ENCODE data around the gene RNF40. TPM values are rescaled to one million over a fixed set of nuclear protein-coding genes. Genes with fewer than 3 reads are reported as not detected.

The RNF40 gene
- total RNA-seq, 8 experiments from 2014 or later, result 65.9 to 124 (median 90.3) TPM

DNA sequence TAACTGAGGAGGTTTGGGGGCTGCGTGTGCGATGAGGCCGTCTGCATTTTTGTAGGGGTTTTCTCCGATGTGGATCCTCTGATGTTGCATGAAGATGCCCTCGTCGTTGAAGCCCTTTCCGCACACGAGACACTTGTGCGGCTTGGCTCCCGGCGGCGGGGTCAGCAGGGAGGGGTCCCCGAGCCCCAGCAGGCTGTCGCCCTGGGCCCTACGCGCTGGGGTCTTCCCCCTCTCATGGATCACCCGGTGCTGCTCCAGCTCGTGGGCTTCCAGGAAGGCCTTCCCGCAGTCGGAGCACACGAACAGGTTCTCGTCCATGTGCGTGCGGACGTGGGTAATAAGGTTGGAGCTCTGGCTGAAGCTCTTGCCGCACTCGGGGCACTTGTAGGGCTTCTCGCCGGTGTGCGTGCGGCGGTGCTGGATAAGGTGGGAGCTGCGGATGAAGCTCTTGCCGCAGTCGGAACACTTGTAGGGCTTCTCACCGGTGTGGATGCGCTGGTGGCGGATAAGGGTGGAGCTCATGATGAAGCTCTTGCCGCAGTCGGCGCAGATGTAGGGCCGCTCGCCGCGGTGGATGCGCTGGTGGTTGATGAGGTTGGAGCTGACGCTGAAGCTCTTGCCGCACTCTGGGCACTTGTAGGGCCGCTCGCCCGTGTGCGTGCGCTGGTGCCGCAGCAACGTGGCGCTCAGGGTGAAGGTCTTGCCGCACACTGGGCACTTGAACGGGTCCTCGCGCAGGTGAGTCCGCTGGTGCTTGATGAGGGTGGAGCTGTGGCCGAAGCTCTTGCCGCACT lies 20.6 kb downstream of the RNF40 start:
- peaks cover 8 to 9% of the 10 kb centered on the region in 2 donors for H3K4me1 ChIP-seq (replicated peaks in 1 of 2)
- 84 to 99% (median 97%) methylated on average over 8 to 29 of the region's 63 CpGs; no CpG with 5 or more reads in 4 of the 10 experiments for WGBS, 10 experiments
- in situ Hi-C loops (cut with MboI; ENCODE audit: low pct_unique_long_range_greater_than_20kb in 2 of 9, low sequenced_read_pairs in 9 of 9, unreplicated experiment in 9 of 9), result loop anchor here in 2 of 9 experiments (25.0 kb wide), 1 partner anchor 105 kb away; the partner anchor contains the start of genes BCL7C (in 2 of the 2) and CTF1 (in 2 of the 2)
- H3K27ac ChIP-seq, result no peak overlapping the region
- ATAC-seq (replicated peaks in 6 of 8), result no peak
- H3K4me3 ChIP-seq, result no peak overlapping the region

DNA sequence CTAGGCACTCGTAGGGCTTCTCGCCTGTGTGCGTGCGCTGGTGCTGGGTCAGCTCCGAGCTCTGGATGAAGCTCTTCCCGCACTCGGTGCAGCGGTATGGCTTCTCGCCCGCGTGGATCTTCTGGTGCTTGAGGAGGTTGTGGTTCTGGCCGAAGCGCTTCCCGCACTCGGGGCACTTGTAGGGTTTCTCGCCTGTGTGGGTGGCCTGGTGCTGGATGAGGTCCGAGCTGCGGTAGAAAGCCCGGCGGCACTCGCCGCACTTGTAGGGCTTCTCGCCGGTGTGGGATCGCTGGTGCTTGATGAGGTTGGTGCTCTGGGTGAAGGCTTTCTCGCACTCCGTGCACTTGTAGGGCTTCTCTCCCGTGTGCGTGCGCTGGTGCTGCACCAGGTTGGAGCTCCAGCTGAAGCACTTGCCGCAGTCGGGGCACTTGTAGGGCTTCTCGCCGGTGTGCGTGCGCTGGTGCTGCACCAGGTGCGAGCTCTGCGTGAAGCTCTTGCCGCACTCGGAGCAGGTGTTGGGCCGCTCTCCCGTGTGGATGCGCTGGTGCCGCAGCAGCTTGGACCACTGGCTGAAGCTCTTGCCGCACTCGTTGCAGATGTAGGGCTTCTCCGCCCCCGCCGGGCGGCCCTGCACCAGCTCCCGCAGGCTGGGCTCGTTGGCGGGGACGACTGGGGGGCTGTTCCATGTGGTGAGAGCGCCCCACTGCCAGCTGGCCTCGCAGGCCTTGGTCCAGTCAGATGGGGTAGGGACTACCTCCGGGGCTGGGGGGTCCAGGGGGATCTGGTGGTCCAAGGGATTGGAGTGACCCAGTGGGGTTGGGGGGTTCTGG lies 21.4 kb downstream of the RNF40 start:
- in situ Hi-C loops (cut with MboI; ENCODE audit: low pct_unique_long_range_greater_than_20kb in 2 of 9, low sequenced_read_pairs in 9 of 9, unreplicated experiment in 9 of 9), result loop anchor here in 2 of 9 experiments (25.0 kb wide), 1 partner anchor 104 kb away; the partner anchor contains the start of genes BCL7C (in 2 of the 2) and CTF1 (in 2 of the 2)
- Histone ChIP-seq H3K4me3 (no peak overlapping the region), H3K4me1 (replicated peaks in 1 of 2) (peaks cover 7 to 12% of the 10 kb centered on the region in 2 donors), H3K27ac (no peak overlapping the region)
- 93 to 100% (median 98%) methylated on average over 3 to 13 of the region's 57 CpGs; no CpG with 5 or more reads in 5 of the 10 experiments for WGBS, 10 experiments
- no peak for ATAC-seq (replicated peaks in 6 of 8)

DNA sequence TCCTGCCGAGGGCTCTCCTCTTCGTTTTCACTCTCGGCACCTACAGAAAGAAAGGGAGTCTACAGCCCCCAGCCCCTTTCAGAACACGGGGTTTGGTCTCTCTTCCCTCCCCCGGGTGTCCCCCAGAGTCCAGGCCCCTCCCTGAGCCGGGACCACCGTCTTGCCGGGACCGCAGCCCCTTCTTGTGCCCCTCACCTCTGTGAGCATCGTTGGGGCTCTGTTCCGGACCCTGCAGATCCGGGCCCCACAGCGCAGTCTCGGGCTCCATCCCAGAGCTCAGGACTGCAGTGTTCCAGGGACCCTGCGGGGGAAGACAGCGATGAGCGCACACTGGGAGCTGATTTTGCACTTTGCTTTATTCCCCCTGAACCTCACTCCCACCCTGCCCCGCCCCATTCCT lies 22.1 kb downstream of the RNF40 start:
- peaks cover 6 to 12% of the 10 kb centered on the region in 2 donors for H3K4me1 ChIP-seq (replicated peaks in 1 of 2)
- no peak overlapping the region for H3K4me3 ChIP-seq
- in situ Hi-C loops (cut with MboI; ENCODE audit: low pct_unique_long_range_greater_than_20kb in 2 of 9, low sequenced_read_pairs in 9 of 9, unreplicated experiment in 9 of 9), result loop anchor here in 2 of 9 experiments (25.0 kb wide), 1 partner anchor 103 kb away; the partner anchor contains the start of genes BCL7C (in 2 of the 2) and CTF1 (in 2 of the 2)
- whole genome bisulfite sequencing, 10 experiments, result no CpG with 5 or more reads among the region's 18 CpGs
- no peak overlapping the region for H3K27ac ChIP-seq
- no peak for ATAC-seq (replicated peaks in 6 of 8)

DNA sequence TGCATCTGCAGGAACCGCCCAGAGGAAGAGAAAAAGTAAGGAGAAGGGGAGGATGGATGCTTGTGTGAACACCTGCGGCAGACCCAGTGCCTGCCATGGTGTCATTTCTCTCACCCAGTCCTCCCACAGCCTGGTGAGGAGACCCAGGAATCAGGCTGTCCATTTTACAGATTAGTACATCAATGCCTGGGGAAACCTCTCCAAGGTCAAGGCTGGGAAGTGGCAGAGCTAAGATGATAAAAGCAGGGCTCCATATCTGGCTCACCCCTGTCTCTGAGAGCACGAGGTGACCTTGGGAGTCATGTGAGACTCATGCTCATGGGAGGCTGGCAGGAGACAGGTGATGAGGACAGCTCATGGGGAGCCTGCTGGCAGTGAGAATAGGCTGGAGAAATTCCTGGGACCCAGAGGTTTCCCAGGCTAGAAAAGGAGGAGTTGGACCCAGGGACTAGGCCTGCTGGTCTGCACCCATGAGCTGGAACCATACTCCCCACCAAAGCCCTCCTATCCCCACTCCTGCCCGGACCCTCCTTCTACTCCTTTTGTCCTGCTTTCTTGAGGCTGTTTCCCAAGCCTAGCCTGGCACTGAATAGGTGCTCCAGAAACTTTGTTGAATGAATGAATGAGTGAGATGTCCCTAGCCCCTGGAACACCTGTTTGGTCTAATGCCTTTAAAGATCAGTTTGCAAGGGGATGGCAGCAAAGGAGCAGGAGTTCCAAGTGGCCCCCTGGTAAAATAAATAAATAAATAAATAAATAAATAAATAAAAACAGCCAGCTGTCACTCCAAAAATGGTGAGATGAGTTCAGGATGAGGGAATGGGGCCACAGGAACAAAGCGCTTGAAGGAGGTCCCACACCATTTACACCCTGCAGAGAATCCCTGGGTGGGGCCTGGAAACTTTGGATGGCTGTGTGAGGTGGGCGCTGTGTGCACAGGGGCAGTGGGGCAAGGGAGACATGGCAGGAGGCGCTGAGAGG lies 23.3 kb downstream of the RNF40 start:
- in situ Hi-C loops (cut with MboI; ENCODE audit: low pct_unique_long_range_greater_than_20kb in 2 of 9, low sequenced_read_pairs in 9 of 9, unreplicated experiment in 9 of 9), result loop anchor here in 2 of 9 experiments (25.0 kb wide), 1 partner anchor 102 kb away; the partner anchor contains the start of genes BCL7C (in 2 of the 2) and CTF1 (in 2 of the 2)
- Histone ChIP-seq H3K4me1 (replicated peaks in 1 of 2) (peaks cover 6 to 12% of the 10 kb centered on the region in 2 donors), H3K27ac (peak overlapping the region in 1 of 2 donors; percentile 96), H3K4me3 (peak overlapping the region; percentile 94 to 100 (median 98))
- ATAC-seq (replicated peaks in 6 of 8), result no peak
- WGBS, 10 experiments, result 43 to 100% (median 79%) methylated on average over 1 to 7 of the region's 7 CpGs

DNA sequence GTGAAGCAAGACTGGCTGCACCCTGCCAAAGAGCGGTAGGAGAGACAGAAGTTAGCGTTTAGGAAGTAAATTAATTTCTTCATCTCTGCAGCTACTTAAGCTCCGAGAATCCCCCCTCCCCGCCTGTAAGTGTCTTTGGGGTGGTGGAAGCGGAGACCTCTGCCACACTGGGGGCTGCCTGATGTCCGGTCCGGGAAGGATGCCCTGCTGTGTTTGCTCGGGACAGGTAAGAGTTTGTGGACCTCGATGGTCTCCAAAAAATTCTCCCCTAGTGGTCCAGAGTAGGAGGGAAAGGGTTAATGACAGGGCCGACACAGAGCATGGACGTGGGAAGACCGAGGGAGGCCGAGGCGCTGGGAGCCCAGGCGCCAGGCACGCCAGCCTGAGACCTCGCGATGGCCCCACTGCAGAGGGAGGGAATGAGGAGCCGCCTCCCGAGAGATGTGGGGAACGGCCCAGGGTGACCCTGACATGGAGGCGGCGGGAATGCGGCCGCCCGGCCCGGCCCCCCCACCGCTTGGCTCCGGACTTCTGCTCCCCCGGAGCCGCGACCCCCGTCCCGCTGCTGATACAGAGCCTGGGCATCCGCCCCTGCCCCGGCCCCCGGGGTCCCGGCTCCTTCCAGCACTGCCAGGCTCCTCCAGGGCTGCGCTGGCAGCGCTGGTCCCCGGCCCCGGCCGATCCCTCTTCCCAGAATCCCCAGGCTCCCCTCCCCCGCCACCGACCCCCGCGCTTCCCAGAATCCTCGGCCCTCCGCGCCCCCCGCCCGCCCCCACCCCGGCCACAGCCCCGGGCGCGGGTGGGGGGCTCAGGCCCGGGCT lies 24.2 kb downstream of the RNF40 start:
- peaks cover 6 to 12% of the 10 kb centered on the region in 2 donors for H3K4me1 ChIP-seq (replicated peaks in 1 of 2)
- peak; percentile 77 to 91 (median 81) for ATAC-seq (replicated peaks in 6 of 8)
- WGBS, 10 experiments, result 0 to 40% (median 9%) methylated on average over 1 to 14 of the region's 57 CpGs; no CpG with 5 or more reads in 6 of the 10 experiments
- in situ Hi-C loops (cut with MboI; ENCODE audit: low pct_unique_long_range_greater_than_20kb in 2 of 9, low sequenced_read_pairs in 9 of 9, unreplicated experiment in 9 of 9), result loop anchor here in 2 of 9 experiments (25.0 kb wide), 1 partner anchor 101 kb away; the partner anchor contains the start of genes BCL7C (in 2 of the 2) and CTF1 (in 2 of the 2)
- peak overlapping the region; percentile 93 to 96 for H3K27ac ChIP-seq
- H3K4me3 ChIP-seq, result peak overlapping the region; percentile 94 to 100 (median 98)

DNA sequence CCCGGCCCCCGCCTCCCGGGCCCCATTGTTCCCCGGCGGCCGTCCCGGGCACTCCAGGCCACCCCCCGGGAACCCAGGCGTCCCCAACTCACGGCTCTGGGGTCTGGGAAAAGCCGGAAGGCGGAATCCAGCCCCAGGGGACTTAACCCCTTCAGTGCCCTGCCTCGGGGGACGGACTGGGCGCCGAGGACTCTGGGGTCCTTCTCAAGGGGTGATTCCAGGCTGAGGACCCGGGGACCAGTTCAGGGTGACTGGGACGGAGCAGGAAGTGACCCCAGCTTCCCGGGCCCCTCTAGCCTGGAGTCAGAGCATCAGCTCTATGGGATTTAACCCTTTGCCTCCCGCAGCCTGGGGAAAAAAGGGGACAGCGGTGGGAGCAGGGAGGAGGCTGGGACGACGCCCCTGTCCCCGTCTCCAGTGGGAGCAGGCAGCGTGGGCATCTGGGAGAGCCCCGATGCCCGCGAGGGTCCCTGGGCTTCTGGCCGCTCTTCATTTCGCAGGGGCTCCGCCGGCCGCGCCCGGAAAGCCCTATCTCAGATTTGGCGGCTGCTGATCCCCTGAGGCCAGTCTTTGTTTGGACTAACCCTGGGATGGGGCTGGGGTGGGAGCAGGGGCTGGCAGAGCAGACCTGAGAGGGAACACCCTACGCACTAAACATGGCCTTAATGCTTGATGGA lies 25.0 kb downstream of the RNF40 start, which contains the start of gene ZNF629:
Gene ZNF629, minus strand, starts transcription at position 270 of the 677 bp plus-strand sequence. CDS start 2,723 bp downstream, outside the sequence.
- H3K4me3 ChIP-seq, result peak within 1 kb of the TSS; percentile 94 to 100 (median 98)
- in situ Hi-C loops (cut with MboI; ENCODE audit: low pct_unique_long_range_greater_than_20kb in 2 of 9, low sequenced_read_pairs in 9 of 9, unreplicated experiment in 9 of 9), result loop anchor here in 2 of 9 experiments (25.0 kb wide), 1 partner anchor 100 kb away; the partner anchor contains the start of genes BCL7C (in 2 of the 2) and CTF1 (in 2 of the 2)
- peak; percentile 70 to 86 (median 82) for ATAC-seq (replicated peaks in 6 of 8)
- H3K4me1 ChIP-seq (replicated peaks in 1 of 2), result peaks cover 6 to 12% of the 10 kb centered on the region in 2 donors
- H3K27ac ChIP-seq, result peak within 1 kb of the TSS; percentile 93 to 96
- 0 to 33% (median 0%) methylated on average over 1 to 2 of the region's 37 CpGs; no CpG with 5 or more reads in 7 of the 10 experiments for WGBS, 10 experiments

DNA sequence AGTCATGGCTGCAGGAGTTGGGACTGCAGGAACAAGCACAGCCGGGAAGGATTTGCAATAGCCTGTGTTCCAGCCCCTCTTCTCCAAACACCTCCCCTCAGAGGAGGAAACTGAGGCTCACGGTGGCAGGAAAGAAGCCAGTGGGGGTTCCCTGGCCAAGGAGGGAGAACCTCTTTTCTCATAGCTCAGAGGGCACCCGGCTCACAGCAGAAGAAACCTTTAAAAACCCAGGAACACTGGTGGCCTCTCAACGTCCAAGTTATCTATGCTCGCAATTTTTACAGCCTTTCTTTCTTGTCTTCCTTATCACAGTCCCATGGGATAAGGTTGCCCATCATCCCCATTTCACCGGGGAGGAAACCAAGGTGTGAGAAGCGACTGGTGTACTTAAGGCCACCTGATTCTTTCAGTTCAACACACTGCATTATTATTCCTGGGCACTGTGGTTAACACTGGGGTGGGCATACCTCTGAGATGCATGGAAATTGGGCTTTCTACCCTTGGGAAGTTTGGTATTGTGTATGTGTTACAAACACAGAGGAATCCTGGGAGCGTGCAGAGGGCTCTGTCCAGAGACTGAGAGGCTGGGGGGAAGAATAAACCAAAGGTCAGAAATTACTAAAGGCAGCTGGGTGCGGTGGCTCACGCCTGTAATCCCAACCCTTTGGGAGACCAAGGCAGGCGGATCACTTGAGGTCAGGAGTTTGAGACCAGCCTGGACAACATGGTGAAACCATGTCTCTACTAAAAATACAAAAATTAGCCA lies 25.7 kb downstream of the RNF40 start:
- H3K27ac ChIP-seq, result peak overlapping the region; percentile 93 to 96
- in situ Hi-C loops (cut with MboI; ENCODE audit: low pct_unique_long_range_greater_than_20kb in 2 of 9, low sequenced_read_pairs in 9 of 9, unreplicated experiment in 9 of 9), result loop anchor here in 2 of 9 experiments (25.0 kb wide), 1 partner anchor 100 kb away; the partner anchor contains the start of genes BCL7C (in 2 of the 2) and CTF1 (in 2 of the 2)
- peaks cover 6 to 12% of the 10 kb centered on the region in 2 donors for H3K4me1 ChIP-seq (replicated peaks in 1 of 2)
- 25 to 100% (median 59%) methylated on average over 1 to 9 of the region's 11 CpGs; no CpG with 5 or more reads in 2 of the 10 experiments for WGBS, 10 experiments
- ATAC-seq (replicated peaks in 6 of 8), result no peak
- peak overlapping the region; percentile 94 to 100 (median 98) for H3K4me3 ChIP-seq

DNA sequence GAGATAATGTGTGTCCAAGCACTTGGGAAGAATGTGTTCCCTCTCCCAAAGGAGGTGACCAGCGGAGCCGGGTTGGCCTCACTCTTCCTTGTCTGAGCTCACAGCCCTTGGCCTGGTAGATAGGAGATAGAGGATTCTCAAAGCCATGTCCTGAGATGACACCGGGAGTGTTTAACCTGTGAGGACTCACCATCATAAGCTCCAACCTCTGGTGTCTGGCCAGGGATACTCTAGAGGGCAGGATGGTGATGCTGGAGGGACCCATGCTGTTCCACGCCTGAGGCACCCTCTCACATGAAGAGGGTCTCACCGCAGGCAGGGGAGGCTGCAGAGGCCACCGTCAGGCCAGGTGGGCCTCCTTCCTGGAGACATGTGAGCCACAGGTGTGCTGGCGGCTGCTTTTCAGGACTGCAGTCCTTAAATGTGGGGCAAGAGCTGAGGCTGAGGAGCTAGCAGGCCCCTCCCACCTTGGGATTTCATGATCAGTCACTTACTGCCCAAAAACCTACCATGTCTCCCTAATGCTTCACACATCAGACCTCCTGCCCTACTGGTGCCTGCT lies 31.5 kb downstream of the RNF40 start:
- Histone ChIP-seq H3K4me3 (no peak overlapping the region), H3K27ac (no peak overlapping the region), H3K4me1 (replicated peaks in 1 of 2) (no peaks in the 10 kb centered on the region)
- WGBS, 10 experiments, result 57 to 95% (median 84%) methylated on average over 1 to 4 of the region's 7 CpGs; no CpG with 5 or more reads in 6 of the 10 experiments
- in situ Hi-C loops (cut with MboI; ENCODE audit: low pct_unique_long_range_greater_than_20kb in 2 of 9, low sequenced_read_pairs in 9 of 9, unreplicated experiment in 9 of 9), result loop anchor here in 2 of 9 experiments (25.0 kb wide), 1 partner anchor 94 kb away; the partner anchor contains the start of genes BCL7C (in 2 of the 2) and CTF1 (in 2 of the 2)
- ATAC-seq (replicated peaks in 6 of 8), result no peak

DNA sequence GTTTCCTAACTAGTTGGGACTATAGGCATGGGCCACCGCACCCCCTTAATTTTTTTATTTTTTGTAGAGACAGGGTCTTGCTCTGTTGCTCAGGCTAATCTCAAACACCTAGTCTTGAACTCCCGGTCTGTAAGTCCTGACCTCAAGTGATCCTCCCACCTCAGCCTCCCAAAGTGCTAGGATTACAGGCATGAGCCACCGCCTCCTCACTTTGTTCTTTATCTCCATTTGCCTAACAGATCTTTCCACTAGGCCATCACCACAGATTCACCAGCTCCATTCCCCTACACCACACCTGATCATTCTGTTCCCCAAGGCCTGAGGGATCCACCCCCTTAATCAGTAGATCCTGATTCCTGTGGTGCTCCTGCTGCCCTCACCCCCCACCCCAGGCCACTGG lies 32.5 kb downstream of the RNF40 start:
- no peak for ATAC-seq (replicated peaks in 6 of 8)
- WGBS, 10 experiments, result 50 to 100% (median 80%) methylated on average over 1 to 3 of the region's 3 CpGs; no CpG with 5 or more reads in 3 of the 10 experiments
- in situ Hi-C loops (cut with MboI; ENCODE audit: low pct_unique_long_range_greater_than_20kb in 2 of 9, low sequenced_read_pairs in 9 of 9, unreplicated experiment in 9 of 9), result loop anchor here in 2 of 9 experiments (25.0 kb wide), 1 partner anchor 93 kb away; the partner anchor contains the start of genes BCL7C (in 2 of the 2) and CTF1 (in 2 of the 2)
- Histone ChIP-seq H3K4me1 (replicated peaks in 1 of 2) (no peaks in the 10 kb centered on the region), H3K4me3 (no peak overlapping the region), H3K27ac (no peak overlapping the region)
